Endothelial cell (in vitro differentiated cells): Measurements from ENCODE around the gene PKP2. TPM values are rescaled to one million over a fixed set of nuclear protein-coding genes. Genes with fewer than 3 reads are reported as not detected.

Source experiments
- DNase-seq: peaks from one replicate; pipeline ENCODE4 v3.0.0; 2021; ENCODE audit warnings: low spot score
- H3K27ac Mint-ChIP-seq: one replicate; pipeline ENCODE4 v1.8.0; 2021; ENCODE audit warnings: mixed read lengths, inconsistent platforms; ENCODE audit not compliant: unreplicated experiment
- H3K27me3 Mint-ChIP-seq: one replicate; pipeline ENCODE4 v1.8.0; 2021; ENCODE audit warnings: mild to moderate bottlenecking, moderate library complexity, mixed read lengths, inconsistent platforms; ENCODE audit not compliant: unreplicated experiment
- H3K36me3 Mint-ChIP-seq: one replicate; pipeline ENCODE4 v1.8.0; 2021; ENCODE audit warnings: mild to moderate bottlenecking, low read depth, mixed read lengths, inconsistent platforms; ENCODE audit not compliant: unreplicated experiment
- H3K4me1 Mint-ChIP-seq: one replicate; pipeline ENCODE4 v1.8.0; 2021; ENCODE audit warnings: mild to moderate bottlenecking, mixed read lengths, inconsistent platforms; ENCODE audit not compliant: unreplicated experiment
- H3K4me3 Mint-ChIP-seq: one replicate; pipeline ENCODE4 v1.8.0; 2021; ENCODE audit warnings: mild to moderate bottlenecking, mixed read lengths, inconsistent platforms; ENCODE audit not compliant: unreplicated experiment
- H3K9me3 Mint-ChIP-seq: one replicate; pipeline ENCODE4 v1.8.0; 2021; ENCODE audit warnings: mixed read lengths, inconsistent platforms; ENCODE audit not compliant: unreplicated experiment
- total RNA-seq: library from RNA; stranded (reverse); fragmentation: NEBNext Ultra II Directional; extraction: Animal tissue kit (Norgen Biotek cat#: 25700); gene quantifications from one replicate; pipeline ENCODE4 v1.2.1, GENCODE V29; 2021; ENCODE audit not compliant: unreplicated experiment
- TF ChIP-seq, protein P1 (sequence below): fragments of 200-600 bp; sonication (generic); IDR thresholded peaks from one replicate; pipeline ENCODE4 v1.5.0; 2021; ENCODE audit warnings: antibody characterized with exemption; ENCODE audit not compliant: unreplicated experiment

PKP2 gene
- total RNA-seq, 1 donor from 2014 or later: 9.0 TPM

DNA sequence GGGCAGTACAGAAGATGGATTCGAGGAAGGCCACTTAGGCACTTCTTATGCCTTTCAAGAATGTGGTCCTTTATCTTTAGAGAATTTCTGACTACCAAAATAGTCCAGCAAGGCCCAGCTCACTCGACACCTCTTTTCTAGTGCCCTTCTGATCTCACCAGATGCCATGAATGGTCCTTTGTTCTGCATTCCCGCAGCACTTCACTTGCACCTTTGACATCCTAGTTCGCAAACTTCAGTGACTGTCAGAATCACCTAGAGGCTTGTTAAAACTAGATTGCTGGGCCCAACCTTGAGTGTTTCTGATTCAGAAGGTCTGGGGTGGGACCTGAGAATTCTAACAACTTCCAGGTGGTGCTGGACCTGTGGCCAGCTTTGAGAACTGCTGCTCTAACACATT lies 56.7 kb downstream of the PKP2 start:
- Mint-ChIP-seq H3K27me3 (no peaks in the 10 kb centered on the region), H3K4me3 (no peak overlapping the region), H3K27ac (no peak overlapping the region), H3K4me1 (peaks cover 8% of the 10 kb centered on the region), H3K36me3 (no peaks in the 10 kb centered on the region), H3K9me3 (no peaks in the 10 kb centered on the region)
- no peak for DNase-seq
- TF ChIP-seq, protein P1, sequence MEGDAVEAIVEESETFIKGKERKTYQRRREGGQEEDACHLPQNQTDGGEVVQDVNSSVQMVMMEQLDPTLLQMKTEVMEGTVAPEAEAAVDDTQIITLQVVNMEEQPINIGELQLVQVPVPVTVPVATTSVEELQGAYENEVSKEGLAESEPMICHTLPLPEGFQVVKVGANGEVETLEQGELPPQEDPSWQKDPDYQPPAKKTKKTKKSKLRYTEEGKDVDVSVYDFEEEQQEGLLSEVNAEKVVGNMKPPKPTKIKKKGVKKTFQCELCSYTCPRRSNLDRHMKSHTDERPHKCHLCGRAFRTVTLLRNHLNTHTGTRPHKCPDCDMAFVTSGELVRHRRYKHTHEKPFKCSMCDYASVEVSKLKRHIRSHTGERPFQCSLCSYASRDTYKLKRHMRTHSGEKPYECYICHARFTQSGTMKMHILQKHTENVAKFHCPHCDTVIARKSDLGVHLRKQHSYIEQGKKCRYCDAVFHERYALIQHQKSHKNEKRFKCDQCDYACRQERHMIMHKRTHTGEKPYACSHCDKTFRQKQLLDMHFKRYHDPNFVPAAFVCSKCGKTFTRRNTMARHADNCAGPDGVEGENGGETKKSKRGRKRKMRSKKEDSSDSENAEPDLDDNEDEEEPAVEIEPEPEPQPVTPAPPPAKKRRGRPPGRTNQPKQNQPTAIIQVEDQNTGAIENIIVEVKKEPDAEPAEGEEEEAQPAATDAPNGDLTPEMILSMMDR: no peak

DNA sequence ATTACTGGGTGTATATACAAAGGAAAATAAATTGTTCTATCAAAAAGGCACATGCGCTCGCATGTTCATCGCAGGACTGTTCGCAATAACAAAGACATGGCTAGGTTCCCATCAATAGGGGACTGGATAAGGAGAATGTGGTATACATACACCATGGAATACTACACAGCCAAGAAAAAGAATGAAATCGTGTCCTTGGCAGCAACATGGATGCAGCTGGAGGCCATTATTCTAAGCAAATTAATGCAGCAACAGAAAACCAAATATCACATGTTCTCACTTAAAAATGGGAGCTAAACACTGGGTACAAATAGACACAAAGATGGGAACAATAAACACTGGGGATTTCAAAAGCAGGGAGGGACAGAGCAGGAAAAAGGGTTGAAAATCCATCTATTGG lies 58.6 kb downstream of the PKP2 start:
- Mint-ChIP-seq H3K4me1 (no peaks in the 10 kb centered on the region), H3K4me3 (no peak overlapping the region), H3K27me3 (no peaks in the 10 kb centered on the region), H3K36me3 (no peaks in the 10 kb centered on the region), H3K9me3 (no peaks in the 10 kb centered on the region), H3K27ac (no peak overlapping the region)
- TF ChIP-seq, protein P1: no peak
- DNase-seq: no peak

DNA sequence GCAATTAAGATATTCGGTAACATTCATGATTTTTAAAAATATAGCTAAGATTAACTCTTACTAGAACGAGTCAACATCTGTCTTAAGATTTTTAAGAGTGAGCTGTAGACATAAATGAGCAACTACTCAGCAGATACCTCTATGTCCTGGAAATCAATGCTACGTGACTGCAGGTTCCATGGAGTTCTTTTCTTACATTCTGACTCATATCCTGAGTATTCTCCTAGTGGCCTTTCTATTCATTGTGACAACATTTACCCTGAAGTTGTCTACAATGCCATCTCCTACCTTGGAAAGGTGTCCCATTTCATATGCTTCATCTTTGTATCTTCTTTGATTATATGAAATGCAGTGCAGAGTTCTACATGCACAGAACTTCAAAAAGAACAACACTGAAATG lies 59.9 kb downstream of the PKP2 start:
- H3K36me3 Mint-ChIP-seq: no peaks in the 10 kb centered on the region
- no peak overlapping the region for H3K27ac Mint-ChIP-seq
- H3K27me3 Mint-ChIP-seq: no peaks in the 10 kb centered on the region
- no peaks in the 10 kb centered on the region for H3K4me1 Mint-ChIP-seq
- DNase-seq: no peak
- H3K9me3 Mint-ChIP-seq: no peaks in the 10 kb centered on the region
- TF ChIP-seq, protein P1: no peak
- H3K4me3 Mint-ChIP-seq: no peak overlapping the region

DNA sequence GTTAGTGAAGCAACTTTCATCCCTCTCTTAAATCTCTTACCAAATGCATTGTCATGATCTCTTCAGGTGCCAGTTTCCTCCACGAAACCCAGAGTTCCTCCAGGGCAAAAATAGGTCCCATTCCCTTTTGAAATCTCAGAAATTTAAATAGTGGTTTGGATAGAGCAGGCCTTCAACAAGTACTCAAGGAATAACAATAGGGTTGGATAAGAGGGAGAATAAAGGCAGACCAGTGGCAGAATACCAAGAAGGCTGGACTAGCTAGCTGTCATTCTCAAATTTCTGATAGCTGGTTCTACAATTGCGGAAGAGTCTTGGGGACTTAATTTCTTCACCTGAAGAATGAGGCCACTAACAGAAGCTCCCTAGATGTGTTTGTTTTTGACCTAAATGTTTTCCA lies 62.5 kb downstream of the PKP2 start:
- TF ChIP-seq, protein P1: no peak
- no peak overlapping the region for H3K4me3 Mint-ChIP-seq
- DNase-seq: no peak
- H3K9me3 Mint-ChIP-seq: no peaks in the 10 kb centered on the region
- H3K27ac Mint-ChIP-seq: no peak overlapping the region
- no peaks in the 10 kb centered on the region for H3K4me1 Mint-ChIP-seq
- no peaks in the 10 kb centered on the region for H3K27me3 Mint-ChIP-seq
- H3K36me3 Mint-ChIP-seq: no peaks in the 10 kb centered on the region

DNA sequence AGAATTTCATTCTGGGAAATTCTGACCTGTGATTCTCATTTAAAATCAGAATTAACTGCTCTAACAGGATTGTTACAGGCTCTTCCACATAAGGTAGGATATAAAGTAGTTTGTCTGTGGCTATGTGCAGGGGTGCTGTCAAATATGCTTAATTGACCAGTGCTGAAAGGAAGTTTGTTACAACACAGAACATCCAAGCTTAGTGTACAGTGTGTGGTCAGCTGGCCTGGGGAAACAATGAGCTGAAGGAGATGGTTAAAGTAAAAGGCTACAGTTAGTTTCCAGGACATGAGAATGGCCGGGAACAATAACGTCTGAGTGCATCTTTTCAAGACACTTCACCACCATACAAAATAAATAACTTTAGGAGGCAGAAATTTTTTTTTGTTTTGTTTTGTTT lies 68.0 kb downstream of the PKP2 start:
- H3K36me3 Mint-ChIP-seq: no peaks in the 10 kb centered on the region
- no peak for DNase-seq
- TF ChIP-seq, protein P1: no peak
- H3K27ac Mint-ChIP-seq: no peak overlapping the region
- no peak overlapping the region for H3K4me3 Mint-ChIP-seq
- no peaks in the 10 kb centered on the region for H3K27me3 Mint-ChIP-seq
- no peaks in the 10 kb centered on the region for H3K9me3 Mint-ChIP-seq
- peaks cover 3% of the 10 kb centered on the region for H3K4me1 Mint-ChIP-seq
